Neural crest cell (in vitro differentiated cells): Measurements from ENCODE around the gene DENND1B. TPM values are rescaled to one million over a fixed set of nuclear protein-coding genes. Genes with fewer than 3 reads are reported as not detected.

Experiments
- DNase-seq: peaks from one replicate; pipeline ENCODE4 v3.0.0; 2021; ENCODE audit warnings: low read depth, mixed read lengths, low spot score
- H3K27ac Mint-ChIP-seq: one replicate; pipeline ENCODE4 v1.8.0; 2021; ENCODE audit warnings: mild to moderate bottlenecking, mixed read lengths; ENCODE audit not compliant: unreplicated experiment
- H3K27me3 Mint-ChIP-seq: 2 replicates; pipeline ENCODE4 v1.8.0; 2021; ENCODE audit warnings: low read depth, mild to moderate bottlenecking, mixed read lengths
- H3K36me3 Mint-ChIP-seq: 2 replicates; pipeline ENCODE4 v1.8.0; 2021; ENCODE audit warnings: low read depth, mild to moderate bottlenecking, mixed read lengths
- H3K4me1 Mint-ChIP-seq: 2 replicates; pipeline ENCODE4 v1.8.0; 2021; ENCODE audit warnings: mixed read lengths
- H3K4me3 Mint-ChIP-seq: one replicate; pipeline ENCODE4 v1.8.0; 2021; ENCODE audit warnings: mild to moderate bottlenecking, mixed read lengths
- H3K9me3 Mint-ChIP-seq: 2 replicates; pipeline ENCODE4 v1.8.0; 2021; ENCODE audit warnings: mixed read lengths
- CTCF ChIP-seq: fragments of 200-600 bp; sonication (generic); conservative IDR thresholded peaks from 2 replicates; pipeline ENCODE4 v1.5.0; 2021; ENCODE audit warnings: antibody characterized with exemption, mild to moderate bottlenecking
- total RNA-seq: library from RNA; stranded (reverse); gene quantifications from 2 replicates; pipeline ENCODE4 v1.2.1, GENCODE V29; 2021

Gene DENND1B
- total RNA-seq, 1 donor from 2014 or later, result 6.5 TPM

- H3K27me3 Mint-ChIP-seq, result no peaks in the 10 kb centered on the region
- peaks cover 18% of the 10 kb centered on the region for H3K4me1 Mint-ChIP-seq
- TF ChIP-seq CTCF, result no peak
- no peaks in the 10 kb centered on the region for H3K9me3 Mint-ChIP-seq
- no peak overlapping the region for H3K4me3 Mint-ChIP-seq
- H3K27ac Mint-ChIP-seq, result no peak overlapping the region
- no peaks in the 10 kb centered on the region for H3K36me3 Mint-ChIP-seq
- DNase-seq, result no peak
Measured at GRCh38 chr1:197663162-197663953, 111.9 kb downstream of the DENND1B start.

GRCh38 chr1:197660389-197660788 is 114.9 kb downstream of the DENND1B start:
- Mint-ChIP-seq H3K27me3 (no peaks in the 10 kb centered on the region), H3K27ac (no peak overlapping the region), H3K4me3 (no peak overlapping the region), H3K4me1 (peaks cover 18% of the 10 kb centered on the region), H3K36me3 (no peaks in the 10 kb centered on the region), H3K9me3 (no peaks in the 10 kb centered on the region)
- TF ChIP-seq CTCF, result no peak
- no peak for DNase-seq

DNA sequence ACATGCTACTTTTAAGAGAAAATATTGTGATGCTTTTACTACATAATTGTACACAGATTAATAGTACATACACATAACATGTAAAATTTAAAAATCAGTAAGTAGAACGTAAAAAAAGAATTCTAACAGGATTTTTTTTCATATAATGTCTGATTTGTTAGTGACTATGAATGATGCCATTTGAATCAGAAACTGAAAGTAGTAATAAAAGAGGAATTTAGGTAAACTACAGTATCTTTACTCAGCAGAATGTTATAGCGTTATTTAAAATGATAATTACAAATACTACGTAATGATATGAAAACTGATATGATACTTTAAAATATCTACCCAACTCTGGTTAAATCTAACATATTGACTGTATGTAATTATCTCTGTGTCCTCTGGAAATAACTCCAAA is 116.1 kb downstream of the DENND1B start:
- Mint-ChIP-seq H3K9me3 (no peaks in the 10 kb centered on the region), H3K4me3 (no peak overlapping the region), H3K27me3 (no peaks in the 10 kb centered on the region), H3K27ac (no peak overlapping the region), H3K36me3 (no peaks in the 10 kb centered on the region), H3K4me1 (peaks cover 14% of the 10 kb centered on the region)
- no peak for TF ChIP-seq CTCF
- DNase-seq, result no peak

DNA sequence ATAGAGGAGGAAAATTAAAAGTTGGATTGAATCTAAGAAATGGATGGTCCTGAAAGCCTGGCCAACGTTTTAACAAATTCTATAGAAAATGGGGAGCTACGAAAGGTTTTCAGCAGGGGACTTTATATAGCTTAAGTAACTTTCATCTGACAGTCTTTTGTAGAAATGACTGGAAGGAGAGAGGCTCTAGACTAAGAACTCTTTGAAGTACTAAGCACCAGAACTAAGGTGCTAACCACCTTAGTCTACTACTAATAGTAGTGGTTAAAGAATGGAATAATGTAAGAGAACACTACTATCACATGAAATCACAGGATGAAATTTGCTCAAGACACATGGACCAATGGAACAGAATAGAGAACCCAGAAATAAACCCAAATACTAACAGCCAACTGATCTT is 126.1 kb downstream of the DENND1B start:
- Mint-ChIP-seq H3K36me3 (peaks cover 8% of the 10 kb centered on the region), H3K27ac (no peak overlapping the region), H3K4me1 (no peaks in the 10 kb centered on the region), H3K9me3 (peaks cover 5% of the 10 kb centered on the region), H3K4me3 (no peak overlapping the region), H3K27me3 (no peaks in the 10 kb centered on the region)
- TF ChIP-seq CTCF, result no peak
- no peak for DNase-seq

- Mint-ChIP-seq H3K27me3 (no peaks in the 10 kb centered on the region), H3K4me1 (no peaks in the 10 kb centered on the region), H3K4me3 (no peak overlapping the region), H3K9me3 (no peaks in the 10 kb centered on the region), H3K36me3 (no peaks in the 10 kb centered on the region), H3K27ac (no peak overlapping the region)
- no peak for TF ChIP-seq CTCF
- DNase-seq, result no peak
Measured at GRCh38 chr1:197638316-197638715, 137.0 kb downstream of the DENND1B start.
